Right lobe of liver (tissue), 6 donors: ENCODE data around the gene SLF2. TPM values are rescaled to one million over a fixed set of nuclear protein-coding genes. Genes with fewer than 3 reads are reported as not detected.

Experiments
- ATAC-seq, 4 donors: fragments of 200-7000 bp; cut with Tn5 transposase; one replicate each; pipeline ENCODE4 v1.9.1; 2020; ENCODE audit warnings: mild to moderate bottlenecking in 4 of 4, moderate library complexity in 4 of 4
- DNase-seq, 3 donors: peaks; one replicate each; pipeline ENCODE4 v3.0.0-alpha.2; 2020
- H3K27ac ChIP-seq, 3 donors: fragments of 200-600 bp; one replicate each; pipeline ENCODE4 v1.8.0; 2022
- H3K27me3 ChIP-seq, 2 donors: fragments of 200-600 bp; one replicate each; pipeline ENCODE4 v1.8.0; 2022
- H3K36me3 ChIP-seq, 4 donors: fragments of 200-600 bp; sonication (generic) in 1 of 4; one replicate each; pipeline versions ENCODE4 v1.5.1 to v1.8.0; 2017 to 2022; ENCODE audit warnings: control low read depth in 1 of 4
- H3K4me1 ChIP-seq, 4 donors: fragments of 200-600 bp; sonication (generic) in 1 of 4; one replicate each; pipeline versions ENCODE4 v1.5.1 to v1.8.0; 2017 to 2022; ENCODE audit warnings: control low read depth in 1 of 4
- H3K4me3 ChIP-seq, 3 donors: fragments of 200-600 bp; one replicate each; pipeline ENCODE4 v1.8.0; 2022
- H3K9me3 ChIP-seq, 4 donors: fragments of 200-600 bp; sonication (generic) in 1 of 4; one replicate each; pipeline versions ENCODE4 v1.5.1 to v1.8.0; 2017 to 2022; ENCODE audit warnings: control low read depth in 1 of 4
- POLR2A ChIP-seq: fragments of 450-650 bp; IDR thresholded peaks from one replicate; pipeline ENCODE4 v1.6.1; 2017; ENCODE audit warnings: antibody characterized with exemption, mild to moderate bottlenecking
- WGBS: methylation state at CpG from one replicate; pipeline ENCODE4 v1.1.6; 2018; ENCODE audit warnings: low coverage, low lambda C conversion rate; ENCODE audit not compliant: insufficient coverage; ENCODE audit errors: missing lambda C conversion rate; 5-methylcytosine and 5-hydroxymethylcytosine counted together
- intact Hi-C, 2 donors: fragments of 100-400 bp; cut with DNase I; formaldehyde crosslinking; loops; one replicate each; pipeline versions ENCODE4 v1.11.2 to v1.14.1; 2022
- total RNA-seq, 6 experiments: library from RNA; depleted of rRNA in 2 of 6; stranded (reverse); fragments of >200 nt in 2 of 6; fragmentation: NEBNext Ultra II Directional in 3 of 6; extraction: Animal tissue kit (Norgen Biotek cat#: 25700) in 3 of 6; gene quantifications; one replicate each; pipeline versions ENCODE4 v1.1.0 to v1.2.4, GENCODE V29; 2016 to 2023
- TF ChIP-seq, protein P1 (sequence below), 4 donors: fragments of 200-600 bp in 3 of 4; fragments of 450-650 bp in 1 of 4; IDR thresholded peaks; one replicate each; pipeline versions ENCODE4 v1.5.1 to v1.8.0; 2016 to 2022; ENCODE audit warnings: antibody characterized with exemption in 4 of 4, mild to moderate bottlenecking in 2 of 4
- donor health status: DM: no; HTN: yes; CAD: no.
- donor health status: DM: no; HTN: no; CAD: no.
- donor health status: DM: no; HTN: no; CAD: no.
- donor health status: DM: no; HTN: yes; CAD: no.
- donor health status: DM: no; HTN: yes; CAD: no.

Gene SLF2
- total RNA-seq, 6 experiments from 2014 or later = 7.1 to 14.2 (median 10.0) TPM

DNA sequence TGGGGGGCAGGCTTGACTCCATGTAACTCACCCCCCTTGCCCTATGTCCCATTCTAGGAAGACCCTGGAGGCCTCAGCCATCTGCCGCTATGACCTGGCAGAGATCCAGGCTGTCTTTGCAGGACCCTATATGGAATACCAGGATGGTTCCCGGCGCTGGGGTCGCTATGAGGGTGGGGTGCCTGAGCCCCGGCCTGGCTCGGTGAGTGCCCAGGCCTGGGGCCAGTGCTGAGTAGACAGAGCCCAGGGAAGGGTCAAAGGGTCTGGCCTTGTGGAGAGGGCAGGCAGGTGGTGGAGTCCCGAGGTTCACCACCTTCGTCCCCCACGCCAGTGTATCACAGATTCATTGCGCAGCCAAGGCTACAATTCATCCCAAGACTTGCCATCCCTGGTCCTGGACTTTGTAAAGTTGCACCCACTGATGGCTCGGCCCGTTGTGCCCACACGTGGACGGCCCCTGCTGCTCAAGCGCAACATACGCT lies 67.1 kb downstream of the SLF2 start:
- Histone ChIP-seq H3K27ac (no peak overlapping the region), H3K36me3 (peaks cover 0 to 78% (median 21%) of the 10 kb centered on the region in 4 donors)
- WGBS = no CpG with 5 or more reads among the region's 16 CpGs

DNA sequence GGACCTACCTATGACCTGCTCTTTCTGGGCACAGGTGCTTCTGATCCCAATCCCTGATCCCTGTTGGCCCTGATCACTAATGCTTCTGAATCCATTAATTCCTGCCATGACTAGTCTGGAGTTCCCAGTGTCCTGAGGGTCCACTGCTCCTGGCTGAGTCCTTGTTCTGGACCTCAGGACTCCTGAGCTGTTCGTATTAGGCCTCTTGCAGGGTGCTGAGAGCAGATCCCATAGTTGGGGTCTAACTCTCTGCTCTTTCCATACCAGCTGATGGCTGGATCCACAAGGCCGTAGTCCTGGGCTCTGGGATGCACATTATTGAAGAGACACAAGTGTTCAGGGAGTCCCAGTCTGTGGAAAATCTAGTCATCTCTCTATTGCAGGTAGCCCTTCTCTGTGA lies 67.5 kb downstream of the SLF2 start:
- Histone ChIP-seq H3K4me1 (peaks cover 0 to 6% (median 0%) of the 10 kb centered on the region in 4 donors), H3K27me3 (no peaks in the 10 kb centered on the region), H3K4me3 (no peak overlapping the region), H3K36me3 (peaks cover 0 to 74% (median 19%) of the 10 kb centered on the region in 4 donors), H3K9me3 (no peaks in the 10 kb centered on the region), H3K27ac (no peak overlapping the region)
- intact Hi-C loops = no loop called here
- ATAC-seq = no peak
- no peak for DNase-seq
- 71% methylated on average over 1 of the region's 2 CpGs for whole genome bisulfite sequencing
- TF ChIP-seq POLR2A = no peak
- TF ChIP-seq, protein P1, sequence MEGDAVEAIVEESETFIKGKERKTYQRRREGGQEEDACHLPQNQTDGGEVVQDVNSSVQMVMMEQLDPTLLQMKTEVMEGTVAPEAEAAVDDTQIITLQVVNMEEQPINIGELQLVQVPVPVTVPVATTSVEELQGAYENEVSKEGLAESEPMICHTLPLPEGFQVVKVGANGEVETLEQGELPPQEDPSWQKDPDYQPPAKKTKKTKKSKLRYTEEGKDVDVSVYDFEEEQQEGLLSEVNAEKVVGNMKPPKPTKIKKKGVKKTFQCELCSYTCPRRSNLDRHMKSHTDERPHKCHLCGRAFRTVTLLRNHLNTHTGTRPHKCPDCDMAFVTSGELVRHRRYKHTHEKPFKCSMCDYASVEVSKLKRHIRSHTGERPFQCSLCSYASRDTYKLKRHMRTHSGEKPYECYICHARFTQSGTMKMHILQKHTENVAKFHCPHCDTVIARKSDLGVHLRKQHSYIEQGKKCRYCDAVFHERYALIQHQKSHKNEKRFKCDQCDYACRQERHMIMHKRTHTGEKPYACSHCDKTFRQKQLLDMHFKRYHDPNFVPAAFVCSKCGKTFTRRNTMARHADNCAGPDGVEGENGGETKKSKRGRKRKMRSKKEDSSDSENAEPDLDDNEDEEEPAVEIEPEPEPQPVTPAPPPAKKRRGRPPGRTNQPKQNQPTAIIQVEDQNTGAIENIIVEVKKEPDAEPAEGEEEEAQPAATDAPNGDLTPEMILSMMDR (IDR thresholded peaks at IDR 0.05) = no peak

More for the DNA sequence above, 67.1 kb downstream of the SLF2 start:
- peaks cover 0 to 2% (median 0%) of the 10 kb centered on the region in 4 donors for H3K4me1 ChIP-seq
- H3K4me3 ChIP-seq = no peak overlapping the region
- TF ChIP-seq POLR2A = no peak
- TF ChIP-seq, protein P1 (IDR thresholded peaks at IDR 0.05) = no peak
- intact Hi-C loops = no loop called here
- peak in 1 of 3 donors; percentile 49 for DNase-seq
- no peaks in the 10 kb centered on the region for H3K27me3 ChIP-seq
- ATAC-seq = no peak
- H3K9me3 ChIP-seq = no peaks in the 10 kb centered on the region

DNA sequence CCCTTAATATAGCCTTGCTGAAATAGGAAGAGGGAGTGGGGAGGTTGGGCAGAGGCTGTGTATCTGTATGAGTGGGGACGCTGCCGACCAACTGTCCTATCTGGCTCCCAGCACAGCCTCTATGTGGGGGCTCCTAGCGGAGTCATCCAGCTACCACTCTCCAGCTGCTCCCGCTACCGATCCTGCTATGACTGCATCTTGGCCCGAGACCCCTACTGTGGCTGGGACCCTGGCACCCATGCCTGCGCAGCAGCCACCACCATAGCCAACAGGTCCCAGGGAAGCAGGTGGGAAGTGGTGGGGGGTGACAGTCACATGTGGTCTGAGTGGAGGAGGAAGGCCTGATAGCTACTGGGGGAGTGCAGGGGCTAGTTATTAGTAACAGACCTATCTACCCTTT lies 67.9 kb downstream of the SLF2 start:
- WGBS = no CpG with 5 or more reads among the region's 7 CpGs
- ATAC-seq (no peak), DNase-seq (peak in 1 of 3 donors; percentile 39)
- Histone ChIP-seq H3K27ac (no peak overlapping the region), H3K4me1 (peaks cover 0 to 10% (median 0%) of the 10 kb centered on the region in 4 donors), H3K27me3 (no peaks in the 10 kb centered on the region), H3K4me3 (no peak overlapping the region), H3K9me3 (no peaks in the 10 kb centered on the region), H3K36me3 (peaks cover 0 to 74% (median 19%) of the 10 kb centered on the region in 4 donors)
- TF ChIP-seq POLR2A = no peak
- TF ChIP-seq, protein P1 (IDR thresholded peaks at IDR 0.05) = no peak
- intact Hi-C loops = no loop called here

DNA sequence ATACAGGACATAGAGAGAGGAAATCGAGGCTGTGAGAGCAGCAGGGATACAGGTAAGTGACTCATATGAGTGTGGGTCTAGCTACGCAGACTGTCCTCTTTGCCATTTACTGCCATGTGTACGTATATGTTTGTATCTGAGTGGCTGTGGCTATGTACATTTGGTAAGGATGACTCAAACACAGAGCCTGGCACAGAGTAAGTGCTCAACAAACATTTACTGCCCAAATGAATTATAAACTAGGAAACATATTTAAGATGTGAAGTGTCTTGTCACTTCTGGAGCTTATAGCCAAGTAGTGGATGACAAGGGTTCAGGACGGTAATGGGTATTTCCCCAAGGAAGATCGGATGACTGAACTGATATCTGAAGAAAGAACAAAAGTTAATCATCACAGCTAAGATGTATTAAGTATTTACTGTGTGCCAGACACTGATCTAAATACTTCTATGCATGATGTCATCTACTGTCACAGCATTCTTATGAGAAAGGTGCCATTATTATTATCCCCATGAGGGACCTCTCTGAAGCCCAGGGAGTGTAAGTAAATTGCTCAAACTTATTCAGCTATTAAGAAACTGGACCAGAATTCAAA lies 68.5 kb downstream of the SLF2 start:
- H3K4me3 ChIP-seq = no peak overlapping the region
- TF ChIP-seq POLR2A = no peak
- TF ChIP-seq, protein P1 (IDR thresholded peaks at IDR 0.05) = no peak
- intact Hi-C loops = no loop called here
- peaks cover 0 to 16% (median 3%) of the 10 kb centered on the region in 4 donors for H3K4me1 ChIP-seq
- no peaks in the 10 kb centered on the region for H3K27me3 ChIP-seq
- H3K9me3 ChIP-seq = no peaks in the 10 kb centered on the region
- WGBS = 70% methylated on average over 3 of the region's 5 CpGs
- DNase-seq (no peak), ATAC-seq (no peak)
- H3K36me3 ChIP-seq = peaks cover 0 to 74% (median 19%) of the 10 kb centered on the region in 4 donors
- no peak overlapping the region for H3K27ac ChIP-seq
